GM23338 (cell line): ENCODE results near the gene EFCAB6. TPM values are rescaled to one million over a fixed set of nuclear protein-coding genes. Genes with fewer than 3 reads are reported as not detected.

Experiments used
- ATAC-seq: fragments of 200-7000 bp; cut with Tn5 transposase; 3 replicates; pipeline ENCODE4 v1.9.1; 2020
- DNase-seq: peaks from one replicate; pipeline ENCODE4 v3.0.0-alpha.2; 2015; ENCODE audit warnings: low spot score
- H2AFZ ChIP-seq: fragments of 200-600 bp; sonication (generic); 2 replicates; pipeline ENCODE4 v1.8.0; 2016; ENCODE audit warnings: antibody characterized with exemption, mild to moderate bottlenecking, moderate library complexity
- H3F3A ChIP-seq: fragments of 200-600 bp; sonication (generic); replicated peaks from 2 replicates; pipeline ENCODE4 v1.8.0; 2017; ENCODE audit warnings: antibody characterized with exemption, mixed run types, low read depth
- H3K27ac ChIP-seq: fragments of 200-600 bp; sonication (generic); 2 replicates; pipeline ENCODE4 v1.6.1; 2016; ENCODE audit warnings: low read depth
- H3K27me3 ChIP-seq: fragments of 200-600 bp; sonication (generic); 2 replicates; pipeline ENCODE4 v1.8.0; 2016; ENCODE audit warnings: mild to moderate bottlenecking, mixed run types, moderate library complexity; ENCODE audit not compliant: insufficient read depth
- H3K36me3 ChIP-seq: fragments of 200-600 bp; sonication (generic); 2 replicates; pipeline ENCODE4 v1.8.0; 2016; ENCODE audit warnings: mild to moderate bottlenecking; ENCODE audit not compliant: insufficient read depth
- H3K4me1 ChIP-seq: fragments of 200-600 bp; sonication (generic); 2 replicates; pipeline ENCODE4 v1.8.0; 2016; ENCODE audit warnings: mild to moderate bottlenecking, moderate library complexity; ENCODE audit not compliant: insufficient read depth
- H3K4me2 ChIP-seq: fragments of 200-600 bp; sonication (generic); 2 replicates; pipeline ENCODE4 v1.7.1; 2017; ENCODE audit warnings: mixed run types
- H3K4me3 ChIP-seq: fragments of 200-600 bp; sonication (generic); 2 replicates; pipeline ENCODE4 v1.6.1; 2016; ENCODE audit warnings: mixed run types
- H3K79me2 ChIP-seq: fragments of 200-600 bp; sonication (generic); replicated peaks from 2 replicates; pipeline ENCODE4 v1.8.0; 2017; ENCODE audit warnings: mild to moderate bottlenecking; ENCODE audit not compliant: insufficient read depth
- H3K9me2 ChIP-seq: fragments of 200-600 bp; sonication (generic); 2 replicates; pipeline ENCODE4 v1.8.0; 2017; ENCODE audit not compliant: insufficient read depth
- H4K20me1 ChIP-seq: fragments of 200-600 bp; sonication (generic); replicated peaks from 2 replicates; pipeline ENCODE4 v1.8.0; 2017; ENCODE audit warnings: mild to moderate bottlenecking; ENCODE audit not compliant: insufficient read depth
- H3K27ac Mint-ChIP-seq: 2 replicates; pipeline ENCODE4 v1.8.0; 2020; ENCODE audit warnings: inconsistent platforms, mild to moderate bottlenecking, moderate library complexity, mixed read lengths
- H3K27me3 Mint-ChIP-seq: 3 replicates; pipeline ENCODE4 v1.8.0; 2022; ENCODE audit warnings: low read depth, mild to moderate bottlenecking, moderate library complexity, mixed read lengths, inconsistent platforms; ENCODE audit not compliant: insufficient read depth, poor library complexity
- H3K36me3 Mint-ChIP-seq: 3 replicates; pipeline ENCODE4 v1.8.0; 2021; ENCODE audit warnings: low read depth, mild to moderate bottlenecking, inconsistent platforms, moderate library complexity, mixed read lengths
- H3K4me1 Mint-ChIP-seq: 3 replicates; pipeline ENCODE4 v1.8.0; 2020; ENCODE audit warnings: mild to moderate bottlenecking, inconsistent platforms, mixed read lengths
- H3K4me3 Mint-ChIP-seq: 3 replicates; pipeline ENCODE4 v1.8.0; 2021; ENCODE audit warnings: moderate library complexity, mild to moderate bottlenecking, inconsistent platforms, mixed read lengths
- H3K9me3 Mint-ChIP-seq: 3 replicates; pipeline ENCODE4 v1.8.0; 2020; ENCODE audit warnings: moderate library complexity, mild to moderate bottlenecking, inconsistent platforms, mixed read lengths
- CREB1 ChIP-seq: fragments of 250-450 bp; sonication (Bioruptor Pico); IDR thresholded peaks from 2 replicates; pipeline ENCODE4 v1.5.0; 2020; ENCODE audit warnings: low read depth, mild to moderate bottlenecking, moderate library complexity
- EZH2 ChIP-seq: fragments of 200-600 bp; sonication (generic); IDR thresholded peaks from one replicate; pipeline ENCODE4 v1.8.0; 2017; ENCODE audit warnings: antibody characterized with exemption, mild to moderate bottlenecking, low read depth; ENCODE audit not compliant: unreplicated experiment
- EZH2phosphoT487 ChIP-seq: fragments of 200-600 bp; sonication (generic); IDR thresholded peaks from one replicate; pipeline ENCODE4 v1.8.1; 2018; ENCODE audit warnings: antibody characterized with exemption; ENCODE audit not compliant: unreplicated experiment
- JUNB ChIP-seq: IDR thresholded peaks from one replicate; pipeline ENCODE4 v1.6.1; 2016; ENCODE audit warnings: antibody characterized with exemption; ENCODE audit not compliant: unreplicated experiment
- NANOG ChIP-seq: IDR thresholded peaks from 2 replicates; pipeline ENCODE4 v1.6.1; 2016; ENCODE audit warnings: antibody characterized with exemption, borderline replicate concordance
- POLR2AphosphoS5 ChIP-seq: IDR thresholded peaks from 2 replicates; pipeline ENCODE4 v1.6.1; 2016; ENCODE audit warnings: antibody characterized with exemption, low read depth
- STAT1 ChIP-seq: IDR thresholded peaks from one replicate; pipeline ENCODE4 v1.6.1; 2016; ENCODE audit warnings: antibody characterized with exemption; ENCODE audit not compliant: unreplicated experiment
- ZNF114 ChIP-seq: fragments of 250-450 bp; sonication (Bioruptor Pico); IDR thresholded peaks from 2 replicates; pipeline ENCODE4 v1.5.0; 2020; ENCODE audit warnings: mild to moderate bottlenecking, moderate library complexity
- ZNF331 ChIP-seq: fragments of 250-450 bp; sonication (Bioruptor Pico); IDR thresholded peaks from 2 replicates; pipeline ENCODE4 v1.5.0; 2020; ENCODE audit warnings: low read depth, mild to moderate bottlenecking, moderate library complexity
- polyA plus RNA-seq: library from polyadenylated mRNA; unstranded; fragments of >200 nt; fragmentation: Nextera tagmentation; extraction: Ambion mirVana; gene quantifications from 2 replicates; pipeline ENCODE4 v1.2.1, GENCODE V29; 2016
- total RNA-seq: library from RNA; depleted of rRNA; stranded (reverse); fragments of >200 nt; shearing (Covaris generic); gene quantifications from 2 replicates; pipeline ENCODE4 v1.2.3, GENCODE V29; 2014
- TF ChIP-seq, protein P1 (sequence below): IDR thresholded peaks from one replicate; pipeline ENCODE4 v1.6.1; 2018; ENCODE audit warnings: antibody characterized with exemption; ENCODE audit not compliant: unreplicated experiment
- TF ChIP-seq, protein P2 (sequence below), 2 experiments: fragments of 200-600 bp in 1 of 2; sonication (generic) in 1 of 2; conservative IDR thresholded peaks; 2 replicates each; pipeline versions ENCODE4 v1.5.1 to v1.6.1; 2016 to 2017; ENCODE audit warnings: antibody characterized with exemption in 2 of 2, low read depth in 2 of 2, mild to moderate bottlenecking in 2 of 2, moderate library complexity in 1 of 2
- TF ChIP-seq, protein P3 (sequence below): IDR thresholded peaks from 2 replicates; pipeline ENCODE4 v1.6.1; 2016; ENCODE audit warnings: antibody characterized with exemption
- TF ChIP-seq, protein P4 (sequence below): fragments of 250-450 bp; sonication (Bioruptor Pico); IDR thresholded peaks from 2 replicates; pipeline ENCODE4 v1.5.0; 2020; ENCODE audit warnings: mild to moderate bottlenecking, moderate library complexity

EFCAB6 gene
- total and polyA plus RNA-seq, 2 experiments from 2014 or later = 1.1 to 1.8 TPM

DNA sequence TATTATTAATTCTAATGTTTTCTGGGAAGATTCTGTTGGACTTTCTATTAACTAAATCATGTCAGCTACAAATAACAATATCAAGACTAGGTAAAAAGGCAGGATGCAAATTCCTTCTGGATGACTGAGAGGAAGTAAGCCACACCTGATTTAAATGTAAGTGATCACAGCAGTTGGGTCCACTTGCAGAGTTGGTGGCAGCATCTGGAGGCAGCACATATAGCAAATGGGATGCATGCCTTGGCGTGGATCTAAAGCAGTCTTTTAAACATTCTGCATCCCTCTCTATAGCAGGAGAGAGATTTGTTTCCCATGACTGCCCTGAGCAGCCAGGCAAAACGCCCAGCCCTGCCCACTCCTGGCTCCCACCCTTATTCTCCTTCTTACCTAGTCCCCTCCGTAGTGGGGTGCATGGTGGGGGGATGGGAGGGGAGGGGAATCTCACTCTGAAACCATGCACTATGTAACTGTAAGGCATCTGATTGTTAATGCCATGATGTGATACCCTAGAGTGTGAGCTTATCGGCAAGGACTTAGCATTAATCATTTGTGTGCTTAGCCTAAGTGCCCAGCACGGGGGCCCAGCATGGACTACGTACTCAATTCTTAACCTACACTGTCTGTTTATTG is 130.3 kb downstream of the EFCAB6 start:
- no peaks in the 10 kb centered on the region for H3K79me2 ChIP-seq
- peak; percentile 36 for DNase-seq
- no peak overlapping the region for H3K4me3 Mint-ChIP-seq
- no peak for TF ChIP-seq EZH2
- TF ChIP-seq STAT1 = no peak
- TF ChIP-seq, protein P1, sequence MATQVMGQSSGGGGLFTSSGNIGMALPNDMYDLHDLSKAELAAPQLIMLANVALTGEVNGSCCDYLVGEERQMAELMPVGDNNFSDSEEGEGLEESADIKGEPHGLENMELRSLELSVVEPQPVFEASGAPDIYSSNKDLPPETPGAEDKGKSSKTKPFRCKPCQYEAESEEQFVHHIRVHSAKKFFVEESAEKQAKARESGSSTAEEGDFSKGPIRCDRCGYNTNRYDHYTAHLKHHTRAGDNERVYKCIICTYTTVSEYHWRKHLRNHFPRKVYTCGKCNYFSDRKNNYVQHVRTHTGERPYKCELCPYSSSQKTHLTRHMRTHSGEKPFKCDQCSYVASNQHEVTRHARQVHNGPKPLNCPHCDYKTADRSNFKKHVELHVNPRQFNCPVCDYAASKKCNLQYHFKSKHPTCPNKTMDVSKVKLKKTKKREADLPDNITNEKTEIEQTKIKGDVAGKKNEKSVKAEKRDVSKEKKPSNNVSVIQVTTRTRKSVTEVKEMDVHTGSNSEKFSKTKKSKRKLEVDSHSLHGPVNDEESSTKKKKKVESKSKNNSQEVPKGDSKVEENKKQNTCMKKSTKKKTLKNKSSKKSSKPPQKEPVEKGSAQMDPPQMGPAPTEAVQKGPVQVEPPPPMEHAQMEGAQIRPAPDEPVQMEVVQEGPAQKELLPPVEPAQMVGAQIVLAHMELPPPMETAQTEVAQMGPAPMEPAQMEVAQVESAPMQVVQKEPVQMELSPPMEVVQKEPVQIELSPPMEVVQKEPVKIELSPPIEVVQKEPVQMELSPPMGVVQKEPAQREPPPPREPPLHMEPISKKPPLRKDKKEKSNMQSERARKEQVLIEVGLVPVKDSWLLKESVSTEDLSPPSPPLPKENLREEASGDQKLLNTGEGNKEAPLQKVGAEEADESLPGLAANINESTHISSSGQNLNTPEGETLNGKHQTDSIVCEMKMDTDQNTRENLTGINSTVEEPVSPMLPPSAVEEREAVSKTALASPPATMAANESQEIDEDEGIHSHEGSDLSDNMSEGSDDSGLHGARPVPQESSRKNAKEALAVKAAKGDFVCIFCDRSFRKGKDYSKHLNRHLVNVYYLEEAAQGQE = no peak
- TF ChIP-seq, protein P2, sequence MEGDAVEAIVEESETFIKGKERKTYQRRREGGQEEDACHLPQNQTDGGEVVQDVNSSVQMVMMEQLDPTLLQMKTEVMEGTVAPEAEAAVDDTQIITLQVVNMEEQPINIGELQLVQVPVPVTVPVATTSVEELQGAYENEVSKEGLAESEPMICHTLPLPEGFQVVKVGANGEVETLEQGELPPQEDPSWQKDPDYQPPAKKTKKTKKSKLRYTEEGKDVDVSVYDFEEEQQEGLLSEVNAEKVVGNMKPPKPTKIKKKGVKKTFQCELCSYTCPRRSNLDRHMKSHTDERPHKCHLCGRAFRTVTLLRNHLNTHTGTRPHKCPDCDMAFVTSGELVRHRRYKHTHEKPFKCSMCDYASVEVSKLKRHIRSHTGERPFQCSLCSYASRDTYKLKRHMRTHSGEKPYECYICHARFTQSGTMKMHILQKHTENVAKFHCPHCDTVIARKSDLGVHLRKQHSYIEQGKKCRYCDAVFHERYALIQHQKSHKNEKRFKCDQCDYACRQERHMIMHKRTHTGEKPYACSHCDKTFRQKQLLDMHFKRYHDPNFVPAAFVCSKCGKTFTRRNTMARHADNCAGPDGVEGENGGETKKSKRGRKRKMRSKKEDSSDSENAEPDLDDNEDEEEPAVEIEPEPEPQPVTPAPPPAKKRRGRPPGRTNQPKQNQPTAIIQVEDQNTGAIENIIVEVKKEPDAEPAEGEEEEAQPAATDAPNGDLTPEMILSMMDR (conservative IDR thresholded peaks at IDR 0.05; ENCODE audit: low read depth in 2 of 2) = no peak
- TF ChIP-seq ZNF331 (CRISPR knock-in tag) = no peak
- TF ChIP-seq, protein P3, sequence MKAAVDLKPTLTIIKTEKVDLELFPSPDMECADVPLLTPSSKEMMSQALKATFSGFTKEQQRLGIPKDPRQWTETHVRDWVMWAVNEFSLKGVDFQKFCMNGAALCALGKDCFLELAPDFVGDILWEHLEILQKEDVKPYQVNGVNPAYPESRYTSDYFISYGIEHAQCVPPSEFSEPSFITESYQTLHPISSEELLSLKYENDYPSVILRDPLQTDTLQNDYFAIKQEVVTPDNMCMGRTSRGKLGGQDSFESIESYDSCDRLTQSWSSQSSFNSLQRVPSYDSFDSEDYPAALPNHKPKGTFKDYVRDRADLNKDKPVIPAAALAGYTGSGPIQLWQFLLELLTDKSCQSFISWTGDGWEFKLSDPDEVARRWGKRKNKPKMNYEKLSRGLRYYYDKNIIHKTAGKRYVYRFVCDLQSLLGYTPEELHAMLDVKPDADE = no peak
- TF ChIP-seq POLR2AphosphoS5 = no peak
- TF ChIP-seq NANOG = no peak
- TF ChIP-seq, protein P4, sequence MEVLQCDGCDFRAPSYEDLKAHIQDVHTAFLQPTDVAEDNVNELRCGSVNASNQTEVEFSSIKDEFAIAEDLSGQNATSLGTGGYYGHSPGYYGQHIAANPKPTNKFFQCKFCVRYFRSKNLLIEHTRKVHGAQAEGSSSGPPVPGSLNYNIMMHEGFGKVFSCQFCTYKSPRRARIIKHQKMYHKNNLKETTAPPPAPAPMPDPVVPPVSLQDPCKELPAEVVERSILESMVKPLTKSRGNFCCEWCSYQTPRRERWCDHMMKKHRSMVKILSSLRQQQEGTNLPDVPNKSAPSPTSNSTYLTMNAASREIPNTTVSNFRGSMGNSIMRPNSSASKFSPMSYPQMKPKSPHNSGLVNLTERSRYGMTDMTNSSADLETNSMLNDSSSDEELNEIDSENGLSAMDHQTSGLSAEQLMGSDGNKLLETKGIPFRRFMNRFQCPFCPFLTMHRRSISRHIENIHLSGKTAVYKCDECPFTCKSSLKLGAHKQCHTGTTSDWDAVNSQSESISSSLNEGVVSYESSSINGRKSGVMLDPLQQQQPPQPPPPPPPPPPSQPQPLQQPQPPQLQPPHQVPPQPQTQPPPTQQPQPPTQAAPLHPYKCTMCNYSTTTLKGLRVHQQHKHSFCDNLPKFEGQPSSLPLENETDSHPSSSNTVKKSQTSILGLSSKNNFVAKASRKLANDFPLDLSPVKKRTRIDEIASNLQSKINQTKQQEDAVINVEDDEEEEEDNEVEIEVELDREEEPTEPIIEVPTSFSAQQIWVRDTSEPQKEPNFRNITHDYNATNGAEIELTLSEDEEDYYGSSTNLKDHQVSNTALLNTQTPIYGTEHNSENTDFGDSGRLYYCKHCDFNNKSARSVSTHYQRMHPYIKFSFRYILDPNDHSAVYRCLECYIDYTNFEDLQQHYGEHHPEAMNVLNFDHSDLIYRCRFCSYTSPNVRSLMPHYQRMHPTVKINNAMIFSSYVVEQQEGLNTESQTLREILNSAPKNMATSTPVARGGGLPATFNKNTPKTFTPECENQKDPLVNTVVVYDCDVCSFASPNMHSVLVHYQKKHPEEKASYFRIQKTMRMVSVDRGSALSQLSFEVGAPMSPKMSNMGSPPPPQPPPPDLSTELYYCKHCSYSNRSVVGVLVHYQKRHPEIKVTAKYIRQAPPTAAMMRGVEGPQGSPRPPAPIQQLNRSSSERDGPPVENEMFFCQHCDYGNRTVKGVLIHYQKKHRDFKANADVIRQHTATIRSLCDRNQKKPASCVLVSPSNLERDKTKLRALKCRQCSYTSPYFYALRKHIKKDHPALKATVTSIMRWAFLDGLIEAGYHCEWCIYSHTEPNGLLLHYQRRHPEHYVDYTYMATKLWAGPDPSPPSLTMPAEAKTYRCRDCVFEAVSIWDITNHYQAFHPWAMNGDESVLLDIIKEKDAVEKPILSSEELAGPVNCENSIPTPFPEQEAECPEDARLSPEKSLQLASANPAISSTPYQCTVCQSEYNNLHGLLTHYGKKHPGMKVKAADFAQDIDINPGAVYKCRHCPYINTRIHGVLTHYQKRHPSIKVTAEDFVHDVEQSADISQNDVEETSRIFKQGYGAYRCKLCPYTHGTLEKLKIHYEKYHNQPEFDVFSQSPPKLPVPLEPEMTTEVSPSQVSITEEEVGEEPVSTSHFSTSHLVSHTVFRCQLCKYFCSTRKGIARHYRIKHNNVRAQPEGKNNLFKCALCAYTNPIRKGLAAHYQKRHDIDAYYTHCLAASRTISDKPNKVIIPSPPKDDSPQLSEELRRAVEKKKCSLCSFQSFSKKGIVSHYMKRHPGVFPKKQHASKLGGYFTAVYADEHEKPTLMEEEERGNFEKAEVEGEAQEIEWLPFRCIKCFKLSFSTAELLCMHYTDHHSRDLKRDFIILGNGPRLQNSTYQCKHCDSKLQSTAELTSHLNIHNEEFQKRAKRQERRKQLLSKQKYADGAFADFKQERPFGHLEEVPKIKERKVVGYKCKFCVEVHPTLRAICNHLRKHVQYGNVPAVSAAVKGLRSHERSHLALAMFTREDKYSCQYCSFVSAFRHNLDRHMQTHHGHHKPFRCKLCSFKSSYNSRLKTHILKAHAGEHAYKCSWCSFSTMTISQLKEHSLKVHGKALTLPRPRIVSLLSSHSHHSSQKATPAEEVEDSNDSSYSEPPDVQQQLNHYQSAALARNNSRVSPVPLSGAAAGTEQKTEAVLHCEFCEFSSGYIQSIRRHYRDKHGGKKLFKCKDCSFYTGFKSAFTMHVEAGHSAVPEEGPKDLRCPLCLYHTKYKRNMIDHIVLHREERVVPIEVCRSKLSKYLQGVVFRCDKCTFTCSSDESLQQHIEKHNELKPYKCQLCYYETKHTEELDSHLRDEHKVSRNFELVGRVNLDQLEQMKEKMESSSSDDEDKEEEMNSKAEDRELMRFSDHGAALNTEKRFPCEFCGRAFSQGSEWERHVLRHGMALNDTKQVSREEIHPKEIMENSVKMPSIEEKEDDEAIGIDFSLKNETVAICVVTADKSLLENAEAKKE (CRISPR knock-in tag) = no peak
- TF ChIP-seq JUNB = no peak
- TF ChIP-seq ZNF114 (CRISPR knock-in tag) = no peak
- no peak for TF ChIP-seq EZH2phosphoT487
- TF ChIP-seq CREB1 = no peak
- H3K4me1 ChIP-seq = peaks cover 15% of the 10 kb centered on the region; the same call in 1 of the 2 replicates
- H3K27ac Mint-ChIP-seq = no peak overlapping the region
- H3K9me2 ChIP-seq = no peaks in the 10 kb centered on the region
- H3F3A ChIP-seq = no peaks in the 10 kb centered on the region
- H3K36me3 Mint-ChIP-seq = no peaks in the 10 kb centered on the region
- H3K4me1 Mint-ChIP-seq = peaks cover 18% of the 10 kb centered on the region
- H4K20me1 ChIP-seq = no peaks in the 10 kb centered on the region
- peak; percentile 38 for ATAC-seq
- H2AFZ ChIP-seq = no peak overlapping the region
- peak overlapping the region; percentile 46 for H3K4me2 ChIP-seq
- no peaks in the 10 kb centered on the region for H3K27me3 Mint-ChIP-seq
- no peak overlapping the region for H3K27ac ChIP-seq
- H3K36me3 ChIP-seq = no peaks in the 10 kb centered on the region
- H3K27me3 ChIP-seq = no peaks in the 10 kb centered on the region
- no peaks in the 10 kb centered on the region; the same call in 2 of the 3 replicates for H3K9me3 Mint-ChIP-seq
- no peak overlapping the region for H3K4me3 ChIP-seq
